Globus pallidus (tissue), 1 donor: ENCODE results near the gene FAT1.

Source experiments
- DNase-seq: peaks from one replicate; pipeline ENCODE4 v3.0.0-alpha.2; 2015; ENCODE audit warnings: low spot score

FAT1 gene

DNA sequence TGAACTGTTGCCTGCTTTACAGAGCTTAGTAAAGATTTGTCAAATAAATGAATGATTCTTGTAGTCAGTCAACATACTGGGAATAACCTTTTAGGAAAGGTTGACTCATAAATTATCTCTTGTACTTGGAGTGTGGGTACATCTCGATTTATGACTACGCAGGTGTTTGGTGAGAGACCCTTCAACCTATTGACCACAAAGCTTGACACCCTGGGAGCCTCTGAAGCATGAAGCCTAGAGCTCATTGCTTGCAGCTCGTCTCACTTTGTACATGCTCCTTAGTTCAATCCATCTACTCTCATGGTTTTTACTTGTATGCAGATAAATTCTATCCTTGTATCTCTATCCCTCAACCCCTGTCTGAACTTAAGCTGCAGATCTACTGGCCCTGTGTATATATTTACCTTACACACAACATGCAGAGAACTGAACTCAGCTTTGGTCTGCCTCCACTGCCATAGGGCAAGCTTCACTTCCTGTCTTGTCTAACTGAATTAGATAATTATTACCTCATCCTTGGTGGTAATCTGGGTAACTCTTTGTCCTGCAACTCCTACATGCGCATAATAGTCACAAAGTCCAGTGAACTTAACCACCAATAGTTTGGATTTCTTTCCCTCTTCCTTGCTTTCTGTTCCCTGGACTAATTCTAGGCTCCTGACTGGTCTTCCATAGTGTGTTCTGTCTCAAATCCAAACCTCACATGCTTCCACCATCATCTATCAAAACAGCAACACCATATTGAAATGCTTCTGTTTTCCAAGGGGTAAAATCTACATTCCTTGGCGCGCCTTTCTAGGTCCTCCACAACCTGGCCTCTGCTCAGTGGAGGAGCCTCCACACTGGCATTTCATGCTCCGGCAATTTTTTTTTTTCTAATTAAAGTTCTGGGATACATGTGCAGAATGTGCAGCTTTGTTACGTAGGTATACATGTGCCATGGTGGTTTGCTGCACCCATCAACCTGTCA lies 32.2 kb upstream of the FAT1 start:
- no peak for DNase-seq

GRCh38 chr4:186754976-186755375 lies 31.3 kb upstream of the FAT1 start:
- DNase-seq: no peak

- no peak for DNase-seq
These were observed 28.7 kb upstream of the FAT1 start for GRCh38 chr4:186752325-186752724.

DNA sequence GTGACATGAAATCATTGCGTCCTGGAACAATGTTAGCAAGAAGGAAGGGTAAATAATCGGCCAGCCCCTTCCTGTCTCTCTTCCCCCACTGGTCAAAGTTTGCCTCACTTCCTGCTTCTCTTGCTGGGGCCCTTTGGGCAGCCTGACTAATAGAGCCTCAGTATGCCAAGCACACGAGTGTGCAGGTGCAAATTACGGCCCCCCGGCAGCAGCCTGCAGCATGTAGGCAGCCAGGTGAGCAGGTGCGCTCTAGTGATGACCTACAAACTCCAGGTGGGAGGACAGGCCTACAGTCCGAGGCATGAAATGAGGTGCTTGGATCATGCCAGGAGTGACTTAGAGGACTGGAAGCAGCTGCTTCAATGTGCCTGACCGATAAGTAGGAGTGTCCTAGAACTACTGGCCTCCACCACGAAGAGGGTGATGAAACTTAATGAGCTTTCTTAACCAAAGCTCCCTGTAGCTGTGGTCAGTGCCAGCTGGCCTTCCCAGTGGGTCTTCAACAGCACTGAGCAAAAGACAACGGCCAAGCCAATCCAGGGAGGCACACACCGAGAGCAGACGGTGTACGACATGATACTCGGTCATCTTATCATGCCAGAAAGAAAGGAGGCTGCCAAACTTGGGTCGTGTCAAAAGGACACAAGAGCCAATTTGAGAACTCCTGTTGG lies 26.1 kb upstream of the FAT1 start:
- DNase-seq: no peak

GRCh38 chr4:186746581-186746980 lies 22.9 kb upstream of the FAT1 start:
- no peak for DNase-seq

DNA sequence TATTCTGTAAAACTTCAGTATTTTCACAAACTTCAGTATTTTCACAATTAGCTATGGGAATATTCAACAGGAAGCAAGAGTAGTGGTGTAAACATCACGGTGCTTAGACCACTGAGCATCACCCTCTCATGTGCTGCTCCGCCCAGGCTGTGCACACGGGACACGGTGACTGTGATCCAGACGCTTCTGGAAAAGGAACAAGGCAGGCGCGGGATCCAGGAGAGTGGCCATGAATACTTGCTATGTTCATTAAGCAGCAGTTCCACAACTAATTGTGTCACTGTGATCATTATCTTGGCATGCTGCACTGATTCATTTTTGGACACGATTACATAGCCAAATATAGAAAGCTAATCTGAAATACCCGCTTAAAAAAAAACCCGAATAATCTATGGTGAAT lies 19.6 kb upstream of the FAT1 start:
- DNase-seq: peak; percentile 45

- no peak for DNase-seq
These were observed 17.2 kb upstream of the FAT1 start for GRCh38 chr4:186740822-186741221.

- no peak for DNase-seq
These were observed 16.3 kb upstream of the FAT1 start for GRCh38 chr4:186739802-186740434.

DNA sequence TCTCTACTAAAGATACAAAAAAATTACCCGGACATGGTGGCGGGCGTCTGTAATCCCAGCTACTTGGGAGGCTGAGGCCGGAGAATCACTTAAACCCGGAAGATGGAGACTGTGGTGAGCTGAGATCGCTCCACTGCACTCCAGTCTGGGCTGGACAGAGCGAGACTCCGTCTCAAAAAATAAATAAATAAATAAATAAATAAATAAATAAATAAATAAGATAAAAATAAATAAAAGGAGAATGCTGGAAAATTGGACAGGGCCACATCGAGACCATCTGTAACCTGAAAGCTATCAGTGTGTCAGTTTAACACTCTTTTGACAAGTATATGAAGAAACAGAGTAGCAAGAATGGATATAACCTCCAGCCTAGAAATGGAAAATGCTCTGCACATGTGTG lies 15.7 kb upstream of the FAT1 start:
- no peak for DNase-seq

DNA sequence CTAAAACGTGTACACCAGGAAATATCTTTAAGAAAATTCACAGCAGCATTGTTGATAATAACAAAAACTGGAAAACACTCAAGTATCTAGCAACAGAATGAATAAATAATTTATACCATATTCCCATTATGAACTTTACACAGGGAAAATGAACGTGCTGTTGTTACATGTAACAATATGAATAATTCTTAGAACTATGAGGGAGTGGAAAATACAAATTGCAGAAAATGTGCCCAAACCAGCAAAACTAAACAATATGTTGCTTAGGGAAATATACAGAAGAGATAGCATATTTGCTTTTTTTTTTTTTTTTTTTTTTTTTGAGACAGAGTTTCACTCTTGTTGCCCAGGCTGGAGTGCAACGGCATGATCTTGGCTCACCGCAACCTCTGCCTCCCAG lies 14.8 kb upstream of the FAT1 start:
- no peak for DNase-seq

GRCh38 chr4:186737427-186737826 lies 13.8 kb upstream of the FAT1 start:
- DNase-seq: no peak

GRCh38 chr4:186736466-186736865 lies 12.8 kb upstream of the FAT1 start:
- DNase-seq: no peak

GRCh38 chr4:186734251-186734650 lies 10.6 kb upstream of the FAT1 start:
- no peak for DNase-seq

DNA sequence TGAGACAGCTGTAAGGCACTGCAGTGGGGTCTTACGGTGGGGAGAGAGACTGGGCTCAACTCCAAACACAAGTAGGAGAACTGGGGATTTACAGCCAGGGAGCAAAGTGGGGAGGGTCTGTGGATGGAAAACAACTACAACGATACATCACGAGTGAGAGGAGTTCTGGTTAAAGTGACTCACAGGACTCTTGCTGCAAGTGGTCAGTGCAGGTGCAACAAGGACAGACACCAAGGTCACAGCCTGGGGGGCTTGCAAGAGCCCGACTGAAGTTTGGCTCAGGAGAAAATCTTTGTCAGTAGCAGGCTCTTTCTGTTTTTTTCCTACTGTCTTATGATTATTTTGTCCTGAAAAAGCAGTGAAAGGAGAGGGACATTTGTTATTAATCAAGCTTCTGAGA lies 10.1 kb upstream of the FAT1 start:
- no peak for DNase-seq

GRCh38 chr4:186730621-186731020 lies 7.0 kb upstream of the FAT1 start:
- DNase-seq: no peak

DNA sequence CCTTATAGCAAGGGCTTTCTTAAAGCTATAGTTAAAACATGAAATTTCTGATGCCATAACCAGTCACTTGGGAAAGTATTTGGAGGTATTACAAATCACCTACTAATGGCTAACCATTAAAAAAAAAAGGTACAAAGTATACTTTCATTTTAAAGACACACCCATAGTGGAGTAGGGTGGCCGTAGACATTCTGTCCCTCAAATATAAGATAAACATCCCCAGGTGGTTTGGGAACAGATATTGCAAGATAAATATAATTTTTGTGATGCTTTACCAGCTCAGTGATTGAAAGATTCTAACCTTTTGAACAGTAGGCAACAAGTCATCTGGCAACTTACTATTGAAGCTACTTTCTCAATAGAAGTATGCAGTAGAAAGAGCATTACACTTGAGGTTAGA lies 6.2 kb upstream of the FAT1 start:
- DNase-seq: no peak

- no peak for DNase-seq
These were observed 5.1 kb upstream of the FAT1 start for GRCh38 chr4:186728631-186729271.

GRCh38 chr4:186727977-186728519 lies 4.4 kb upstream of the FAT1 start:
- no peak for DNase-seq

GRCh38 chr4:186727169-186727976 lies 3.7 kb upstream of the FAT1 start:
- DNase-seq: no peak

- peak; percentile 71 for DNase-seq
These were observed 2.9 kb upstream of the FAT1 start for GRCh38 chr4:186726426-186727168.
